Small intestine (tissue), 7 donors: ENCODE measurements around the gene PGAM2. TPM values are rescaled to one million over a fixed set of nuclear protein-coding genes. Genes with fewer than 3 reads are reported as not detected.

ENCODE experiments used
- DNase-seq, 2 donors: peaks; one replicate each; pipeline versions ENCODE4 v3.0.0 to v3.0.0-alpha.2; 2013
- FAIRE-seq: peaks from 2 replicates; lab custom pipeline; 2012; peaks lifted over from hg19 to GRCh38; lab: Jason Lieb, UNC
- H3K27ac ChIP-seq, 3 donors: one replicate each; pipeline ENCODE4 v1.5.1; 2013; ENCODE audit warnings: low read length in 2 of 3, mild to moderate bottlenecking in 2 of 3, control low read depth in 1 of 3, inconsistent platforms in 1 of 3, low read depth in 1 of 3, moderate library complexity in 1 of 3
- H3K27me3 ChIP-seq, 3 donors: one replicate each; pipeline ENCODE4 v1.6.1; 2013; ENCODE audit warnings: low read length in 3 of 3, inconsistent platforms in 1 of 3; ENCODE audit not compliant: control insufficient read depth in 3 of 3, insufficient read depth in 3 of 3
- H3K36me3 ChIP-seq, 3 donors: one replicate each; pipeline ENCODE4 v1.6.1; 2013; ENCODE audit warnings: low read length in 3 of 3, inconsistent platforms in 1 of 3, low read depth in 1 of 3, mild to moderate bottlenecking in 1 of 3, moderate library complexity in 1 of 3; ENCODE audit not compliant: control insufficient read depth in 3 of 3, insufficient read depth in 2 of 3
- H3K4me1 ChIP-seq, 3 donors: one replicate each; pipeline ENCODE4 v1.6.1; 2013; ENCODE audit warnings: low read length in 2 of 3, inconsistent platforms in 1 of 3, low read depth in 1 of 3, mild to moderate bottlenecking in 1 of 3, moderate library complexity in 1 of 3; ENCODE audit not compliant: control insufficient read depth in 3 of 3, insufficient read depth in 2 of 3
- H3K4me3 ChIP-seq, 3 donors: one replicate each; pipeline ENCODE4 v1.5.1; 2013; ENCODE audit warnings: low read length in 3 of 3, control low read depth in 1 of 3, inconsistent platforms in 1 of 3, low read depth in 1 of 3, mild to moderate bottlenecking in 1 of 3, moderate library complexity in 1 of 3
- H3K9me3 ChIP-seq, 2 donors: one replicate each; pipeline ENCODE4 v1.6.1; 2013; ENCODE audit warnings: low read depth in 1 of 2, low read length in 1 of 2; ENCODE audit not compliant: control insufficient read depth in 2 of 2, insufficient read depth in 1 of 2
- WGBS, 3 donors: extraction: QIAGEN DNeasy Blood & Tissue Kit; methylation state at CpG; one replicate each; pipeline ENCODE4 v1.1.7; 2013; 5-methylcytosine and 5-hydroxymethylcytosine counted together
- polyA plus RNA-seq, 4 donors: library from polyadenylated mRNA; stranded (reverse) in 3 of 4; unstranded in 1 of 4; fragments of 200-250 nt in 3 of 4; fragments of 120-200 nt in 1 of 4; gene quantifications; one replicate each; pipeline versions ENCODE4 v1.2.1 to v1.2.3, GENCODE V29; 2013
- donor health status: healthy with polysubstance abuse.
- donor health status: control.
- donor health status: control.
- donor health status: Bipolar disorder and iron deficiency.
- donor health status: healthy.

Gene PGAM2
- polyA plus RNA-seq, 4 donors, result 1.00 to 5.7 (median 2.1) TPM

- no peak for FAIRE-seq
- peak overlapping the region in 2 of 3 donors; percentile 52 to 74 for H3K4me3 ChIP-seq
- 30 to 48% (median 38%) methylated on average over 9 of the region's 9 CpGs for WGBS, 3 donors
Measured at GRCh38 chr7:44081266-44081748, 15.9 kb upstream of the PGAM2 start.

GRCh38 chr7:44080686-44081265 is 15.4 kb upstream of the PGAM2 start:
- WGBS, 3 donors, result 77 to 86% (median 81%) methylated on average over 9 to 11 of the region's 11 CpGs
- Histone ChIP-seq H3K27ac (peak overlapping the region in 1 of 3 donors; percentile 70), H3K4me1 (peaks cover 0 to 6% (median 3%) of the 10 kb centered on the region in 3 donors), H3K27me3 (no peaks in the 10 kb centered on the region), H3K4me3 (peak overlapping the region in 2 of 3 donors; percentile 52 to 74), H3K9me3 (no peaks in the 10 kb centered on the region), H3K36me3 (peaks cover 4 to 53% (median 7%) of the 10 kb centered on the region in 3 donors)
- FAIRE-seq (no peak), DNase-seq (no peak)

More at GRCh38 chr7:44081266-44081748, 15.9 kb upstream of the PGAM2 start:
- no peaks in the 10 kb centered on the region for H3K27me3 ChIP-seq
- no peaks in the 10 kb centered on the region for H3K9me3 ChIP-seq
- DNase-seq, result peak; percentile 36 to 39
- peaks cover 0 to 6% (median 3%) of the 10 kb centered on the region in 3 donors for H3K4me1 ChIP-seq
- peaks cover 4 to 48% (median 7%) of the 10 kb centered on the region in 3 donors for H3K36me3 ChIP-seq
- peak overlapping the region in 2 of 3 donors; percentile 33 to 70 for H3K27ac ChIP-seq

GRCh38 chr7:44080118-44080517 is 14.8 kb upstream of the PGAM2 start:
- DNase-seq, result no peak
- WGBS, 3 donors, result 93 to 99% (median 94%) methylated on average over 5 of the region's 5 CpGs
- Histone ChIP-seq H3K36me3 (peaks cover 4 to 60% (median 10%) of the 10 kb centered on the region in 3 donors), H3K9me3 (no peaks in the 10 kb centered on the region), H3K27ac (no peak overlapping the region), H3K4me1 (peaks cover 0 to 6% (median 6%) of the 10 kb centered on the region in 3 donors), H3K4me3 (no peak overlapping the region), H3K27me3 (no peaks in the 10 kb centered on the region)
- no peak for FAIRE-seq

- H3K36me3 ChIP-seq, result peaks cover 4 to 63% (median 11%) of the 10 kb centered on the region in 3 donors
- no peak overlapping the region for H3K27ac ChIP-seq
- DNase-seq (no peak), FAIRE-seq (no peak)
- H3K9me3 ChIP-seq, result no peaks in the 10 kb centered on the region
- no peaks in the 10 kb centered on the region for H3K27me3 ChIP-seq
- no peak overlapping the region for H3K4me3 ChIP-seq
- peaks cover 0 to 6% (median 6%) of the 10 kb centered on the region in 3 donors for H3K4me1 ChIP-seq
- WGBS, 3 donors, result 83 to 88% (median 84%) methylated on average over 10 to 11 of the region's 11 CpGs
Measured at GRCh38 chr7:44079331-44080021, 14.1 kb upstream of the PGAM2 start.

- no peak overlapping the region for H3K27ac ChIP-seq
- no peaks in the 10 kb centered on the region for H3K27me3 ChIP-seq
- H3K9me3 ChIP-seq, result no peaks in the 10 kb centered on the region
- no peak overlapping the region for H3K4me3 ChIP-seq
- DNase-seq (no peak), FAIRE-seq (no peak)
- H3K36me3 ChIP-seq, result peaks cover 5 to 73% (median 11%) of the 10 kb centered on the region in 3 donors
- 88 to 94% (median 89%) methylated on average over 8 of the region's 8 CpGs for WGBS, 3 donors
- peaks cover 0 to 6% (median 6%) of the 10 kb centered on the region in 3 donors for H3K4me1 ChIP-seq
Measured at GRCh38 chr7:44078521-44078920, 13.2 kb upstream of the PGAM2 start.

- no peak overlapping the region for H3K27ac ChIP-seq
Measured at GRCh38 chr7:44077681-44078091, 12.3 kb upstream of the PGAM2 start.

GRCh38 chr7:44077061-44077460 is 11.7 kb upstream of the PGAM2 start:
- WGBS, 3 donors, result 90 to 94% (median 90%) methylated on average over 9 of the region's 9 CpGs
- Histone ChIP-seq H3K27ac (no peak overlapping the region), H3K9me3 (no peaks in the 10 kb centered on the region), H3K36me3 (peaks cover 9 to 87% (median 18%) of the 10 kb centered on the region in 3 donors), H3K4me3 (no peak overlapping the region), H3K27me3 (no peaks in the 10 kb centered on the region), H3K4me1 (peaks cover 0 to 15% (median 11%) of the 10 kb centered on the region in 3 donors)
- no peak for DNase-seq
- no peak for FAIRE-seq

More at GRCh38 chr7:44077681-44078091, 12.3 kb upstream of the PGAM2 start:
- Histone ChIP-seq H3K36me3 (peaks cover 9 to 81% (median 15%) of the 10 kb centered on the region in 3 donors), H3K4me1 (peaks cover 0 to 11% (median 8%) of the 10 kb centered on the region in 3 donors), H3K4me3 (no peak overlapping the region), H3K9me3 (no peaks in the 10 kb centered on the region), H3K27me3 (no peaks in the 10 kb centered on the region)
- FAIRE-seq (no peak), DNase-seq (no peak)
- WGBS, 3 donors, result 78 to 82% (median 79%) methylated on average over 5 of the region's 5 CpGs

GRCh38 chr7:44076101-44076895 is 10.9 kb upstream of the PGAM2 start:
- WGBS, 3 donors, result 95 to 96% (median 96%) methylated on average over 19 to 20 of the region's 20 CpGs
- Histone ChIP-seq H3K27ac (peak overlapping the region in 1 of 3 donors; percentile 61), H3K9me3 (no peaks in the 10 kb centered on the region), H3K4me1 (peaks cover 0 to 15% (median 11%) of the 10 kb centered on the region in 3 donors), H3K4me3 (no peak overlapping the region), H3K27me3 (no peaks in the 10 kb centered on the region), H3K36me3 (peaks cover 9 to 91% (median 18%) of the 10 kb centered on the region in 3 donors)
- FAIRE-seq (no peak), DNase-seq (peak in 1 of 2 donors; percentile 84)
